HG03108 (cell line): Measurements from ENCODE around the gene TECR.
"Not testable (repeated sequence)": the region's sequence is repeated elsewhere in the genome, so short reads cannot be mapped to it uniquely, and the experiment has no call there.

Experiments used
- ATAC-seq: cut with Tn5 transposase; IDR thresholded peaks from one replicate; pipeline ENCODE4 v1.9.1; 2021; ENCODE audit warnings: moderate library complexity; ENCODE audit not compliant: unreplicated experiment

Gene TECR

DNA sequence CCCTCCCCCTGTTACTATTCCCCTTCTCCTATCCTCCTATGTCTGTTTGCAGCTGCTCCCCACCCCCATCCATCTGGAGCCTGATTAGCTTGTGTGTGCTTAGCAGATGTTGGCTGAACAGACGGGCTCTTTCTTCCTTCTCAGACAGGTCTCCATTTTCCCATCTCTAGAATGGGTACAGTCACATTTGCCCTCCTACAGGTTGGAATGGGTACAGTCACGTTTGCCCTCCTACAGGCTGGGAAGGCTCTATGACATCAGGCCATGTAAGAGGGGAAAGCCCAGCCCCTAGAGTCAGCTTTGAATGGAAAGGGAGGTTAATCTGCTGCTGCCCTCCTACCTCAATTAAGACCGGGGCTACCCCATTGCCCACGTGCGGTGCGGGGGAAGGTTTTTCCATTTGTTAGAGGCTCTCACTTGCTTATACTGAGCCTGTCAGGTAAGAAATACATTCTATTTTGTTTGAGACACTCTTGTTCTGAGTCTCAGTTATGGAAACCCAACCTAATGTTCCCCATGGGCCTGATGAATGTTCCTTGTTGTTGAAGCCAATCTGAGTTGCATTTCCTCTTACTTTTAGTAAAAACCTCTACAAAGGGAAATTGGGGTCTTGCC, 51.3 kb downstream of the TECR start:
- ATAC-seq = no peak

- ATAC-seq = no peak
Measured at GRCh38 chr19:14582894-14583340, 53.5 kb downstream of the TECR start, which contains the start of gene CLEC17A. Gene CLEC17A, plus strand, starts transcription at chr19:14583084. Its CDS starts 77 bp downstream, at chr19:14583161.

DNA sequence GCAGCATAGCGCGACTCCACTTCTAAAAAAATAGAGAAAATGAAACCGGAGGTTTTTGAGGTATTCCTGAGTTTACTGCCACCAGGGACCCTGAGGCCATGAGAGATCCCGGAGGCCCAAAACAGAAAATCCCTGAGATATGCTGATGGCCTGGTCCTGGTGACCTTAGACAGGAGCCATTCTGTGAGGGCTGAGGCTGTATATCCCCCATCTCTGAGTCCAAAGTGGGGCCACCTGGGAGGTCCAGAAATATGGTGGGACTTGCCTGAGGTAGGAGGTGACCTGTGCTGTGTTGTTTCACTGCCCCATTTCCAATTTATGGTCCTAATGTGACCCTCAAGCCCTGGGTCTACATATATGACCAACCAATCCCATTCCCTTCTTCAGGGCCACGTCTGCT, 55.0 kb downstream of the TECR start:
- ATAC-seq = not testable (repeated sequence)

DNA sequence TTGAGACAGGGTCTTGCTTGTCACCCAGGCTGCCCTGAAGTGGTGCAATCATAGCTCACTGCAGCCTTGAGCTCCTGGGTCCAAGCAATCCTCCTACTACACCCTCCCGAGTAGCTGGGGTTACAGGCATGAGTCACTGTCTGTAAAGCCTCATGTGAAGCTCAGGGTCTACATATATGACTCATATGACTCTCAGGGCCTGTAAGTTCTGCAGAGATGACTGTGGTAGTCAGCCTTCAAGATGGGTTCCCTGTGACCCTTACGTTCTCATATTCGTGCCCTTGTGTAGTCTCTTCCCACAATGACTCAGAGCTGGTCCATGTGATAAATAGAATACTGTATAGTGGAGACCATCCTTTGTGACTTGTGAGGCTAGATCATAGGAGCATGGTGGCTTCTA, 55.8 kb downstream of the TECR start:
- ATAC-seq = peak; percentile 50

DNA sequence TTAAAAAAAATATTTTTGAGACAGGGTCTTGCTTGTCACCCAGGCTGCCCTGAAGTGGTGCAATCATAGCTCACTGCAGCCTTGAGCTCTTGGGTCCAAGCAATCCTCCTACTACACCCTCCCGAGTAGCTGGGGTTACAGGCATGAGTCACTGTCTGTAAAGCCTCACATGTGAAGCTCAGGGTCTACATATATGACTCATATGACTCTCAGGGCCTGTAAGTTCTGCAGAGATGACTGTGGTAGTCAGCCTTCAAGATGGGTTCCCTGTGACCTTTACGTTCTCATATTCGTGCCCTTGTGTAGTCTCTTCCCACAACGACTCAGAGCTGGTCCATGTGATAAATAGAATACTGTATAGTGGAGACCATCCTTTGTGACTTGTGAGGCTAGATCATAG, 60.0 kb downstream of the TECR start:
- not testable (repeated sequence) for ATAC-seq

DNA sequence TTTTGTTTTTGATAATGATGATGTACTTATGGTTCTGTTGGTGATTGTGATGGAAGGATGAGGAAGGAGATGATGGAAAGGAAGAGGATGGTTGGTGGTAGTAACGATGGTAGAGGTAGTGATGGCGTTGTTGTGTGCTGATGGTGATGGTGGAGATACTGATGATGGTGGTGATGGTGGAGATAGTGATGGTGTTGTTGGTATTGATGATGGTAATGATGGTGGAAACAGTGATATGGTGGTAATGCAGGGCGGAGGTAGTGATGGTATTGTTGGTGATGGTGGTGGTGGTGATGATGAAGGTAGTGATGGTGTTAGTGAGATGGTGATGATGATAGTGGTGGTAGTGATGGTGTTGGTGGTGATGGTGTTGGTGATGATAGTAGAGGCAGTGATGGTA, 66.2 kb downstream of the TECR start:
- ATAC-seq = no peak

DNA sequence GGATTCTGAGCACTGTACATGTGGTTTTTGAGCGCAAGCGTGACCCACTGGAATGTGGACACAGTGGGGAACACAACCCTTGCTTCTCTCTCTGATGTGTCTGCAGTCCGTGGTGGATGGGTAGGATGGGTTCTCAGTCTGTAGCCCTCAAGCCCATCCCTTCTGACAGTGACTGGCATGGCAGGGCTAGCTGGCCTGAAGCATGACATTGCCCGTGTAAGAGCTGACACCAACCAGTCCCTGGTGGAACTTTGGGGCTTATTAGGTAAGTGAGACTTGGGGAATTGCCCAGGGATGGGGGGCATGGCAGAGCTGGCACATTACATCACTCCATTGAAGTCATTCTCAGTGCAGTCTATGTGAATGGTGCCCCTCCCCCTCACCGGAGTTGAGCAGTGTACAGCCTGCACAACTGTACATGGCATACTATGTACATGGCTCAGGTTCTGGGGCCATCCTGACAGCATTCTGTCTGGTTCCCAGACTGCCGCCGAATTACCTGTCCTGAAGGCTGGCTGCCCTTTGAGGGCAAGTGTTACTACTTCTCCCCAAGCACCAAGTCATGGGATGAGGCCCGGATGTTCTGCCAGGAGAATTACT, 70.3 kb downstream of the TECR start:
- ATAC-seq = no peak

DNA sequence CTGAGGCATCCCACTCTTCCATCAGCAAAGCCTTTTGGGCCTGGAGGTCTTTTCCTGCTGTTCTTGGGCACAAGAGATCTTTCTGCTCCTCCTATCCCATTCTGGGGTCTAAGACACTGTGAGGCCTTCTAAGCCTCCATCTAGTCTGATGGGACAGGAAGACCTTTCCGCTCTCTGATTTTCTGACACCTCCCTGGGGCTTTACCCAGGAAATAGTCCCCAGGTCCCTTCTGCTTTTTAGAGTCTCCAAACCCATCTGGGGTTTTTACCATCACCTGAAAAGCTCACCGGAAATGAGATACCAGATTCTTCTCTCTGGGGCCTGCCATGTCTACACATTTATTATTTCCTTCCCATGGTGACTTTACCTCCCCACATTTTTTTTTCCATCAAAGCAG, 74.6 kb downstream of the TECR start:
- peak; percentile 87 for ATAC-seq

DNA sequence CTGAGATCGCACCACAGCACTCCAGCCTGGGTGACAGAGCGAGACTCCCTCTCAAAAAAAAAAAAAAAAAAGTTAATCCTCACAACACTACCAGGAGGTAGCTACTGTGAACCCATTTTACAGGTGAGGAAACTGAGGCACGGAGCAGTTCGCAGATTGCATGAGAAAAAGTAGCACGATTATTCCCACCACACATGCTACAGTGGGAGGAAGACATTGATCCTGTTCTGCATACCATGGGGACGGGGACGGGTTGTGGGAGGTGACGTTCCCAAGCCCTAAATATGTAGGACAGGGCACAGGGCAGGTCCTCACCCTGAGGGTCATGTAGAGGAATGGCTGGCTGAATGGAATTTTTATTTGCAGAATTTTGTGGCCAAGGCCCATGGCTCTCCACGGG, 77.2 kb downstream of the TECR start:
- ATAC-seq = no peak

DNA sequence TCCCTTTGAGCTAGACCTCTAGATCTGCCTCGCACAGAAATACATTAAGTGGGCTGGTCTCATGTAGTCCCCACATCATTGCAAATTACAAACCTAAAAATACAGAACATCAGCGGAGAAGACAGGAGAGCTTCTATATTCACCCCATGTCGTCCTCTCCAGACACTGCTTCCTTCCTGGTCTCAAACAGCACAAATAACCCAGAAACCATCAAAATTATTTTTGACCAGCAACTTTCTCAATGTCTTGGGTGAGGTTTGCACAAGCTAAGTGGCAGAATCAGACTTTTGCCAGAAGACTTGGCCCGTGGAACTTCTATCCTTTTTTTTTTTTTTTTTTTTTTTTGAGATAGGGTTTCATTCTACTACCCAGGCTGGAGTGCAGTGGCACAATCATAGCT, 81.7 kb downstream of the TECR start:
- no peak for ATAC-seq

DNA sequence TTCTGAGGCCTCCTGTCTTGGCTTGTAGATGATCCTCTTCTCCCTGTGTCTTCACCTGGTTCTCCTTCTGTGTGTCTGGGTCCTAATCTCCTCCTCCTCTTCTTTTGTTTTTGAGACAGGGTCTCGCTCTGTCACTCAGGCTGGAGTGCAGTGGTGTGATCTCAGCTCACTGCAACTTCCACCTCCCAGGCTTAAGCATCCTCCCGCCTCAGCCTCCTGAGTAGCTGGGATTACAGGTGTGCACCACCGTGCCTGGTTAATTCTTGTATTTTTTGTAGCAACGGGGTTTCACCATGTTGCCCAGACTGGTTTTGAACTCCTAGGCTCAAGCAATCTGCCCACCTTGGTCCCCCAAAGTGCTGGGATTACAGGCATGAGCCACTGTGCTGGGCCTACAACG, 82.8 kb downstream of the TECR start:
- ATAC-seq = not testable (repeated sequence)

DNA sequence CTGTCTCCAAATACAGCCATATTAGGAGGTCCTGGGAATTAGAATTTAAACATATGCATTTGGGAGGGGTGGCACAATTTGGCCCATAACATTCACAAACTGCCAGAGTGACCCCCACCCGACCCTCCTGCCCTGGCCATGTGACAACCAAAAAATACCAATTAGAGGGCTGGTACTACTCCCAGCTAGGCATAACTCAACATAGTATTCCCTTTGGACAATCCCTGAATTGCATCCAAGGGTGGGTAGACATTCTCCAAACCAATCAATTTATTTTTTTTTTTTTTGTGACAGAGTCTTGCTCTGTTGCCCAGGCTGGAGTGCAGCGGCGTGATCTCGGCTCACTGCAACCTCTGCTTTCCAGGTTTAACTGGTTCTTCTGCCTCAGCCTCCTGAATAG, 83.3 kb downstream of the TECR start:
- ATAC-seq = no peak

DNA sequence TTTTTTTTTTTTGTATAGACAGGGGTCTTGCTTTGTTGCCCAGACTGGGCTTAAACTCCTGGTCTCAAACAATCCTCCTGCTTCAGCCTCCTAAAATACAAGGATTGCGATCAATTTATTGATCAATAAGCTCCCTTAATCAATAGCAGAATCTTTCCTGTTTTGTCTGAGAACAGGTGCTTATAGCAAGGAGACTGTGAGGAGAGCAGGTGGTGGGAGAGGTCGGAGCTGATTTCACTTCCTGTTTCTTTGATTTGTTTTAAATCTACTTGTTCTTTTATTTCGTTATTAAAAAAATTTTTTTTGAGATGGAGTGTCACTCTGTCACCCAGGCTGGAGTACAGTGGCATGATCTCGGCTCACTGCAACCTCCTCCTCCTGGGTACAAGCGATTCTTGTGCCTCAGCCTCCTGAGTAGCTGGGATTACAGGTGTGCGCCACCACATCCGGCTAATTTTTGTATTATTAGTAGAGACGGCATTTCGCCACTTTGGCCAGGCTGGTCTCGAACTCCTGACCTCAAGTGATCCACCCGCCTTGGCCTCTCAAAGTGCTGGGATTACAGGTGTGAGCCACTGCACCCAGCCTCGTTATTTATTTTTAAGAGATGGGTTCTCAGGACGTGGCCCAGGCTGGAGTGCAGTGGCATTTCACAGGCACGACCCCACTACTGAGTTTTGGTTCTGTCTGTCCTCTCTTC, 84.2 kb downstream of the TECR start:
- ATAC-seq = not testable (repeated sequence)

DNA sequence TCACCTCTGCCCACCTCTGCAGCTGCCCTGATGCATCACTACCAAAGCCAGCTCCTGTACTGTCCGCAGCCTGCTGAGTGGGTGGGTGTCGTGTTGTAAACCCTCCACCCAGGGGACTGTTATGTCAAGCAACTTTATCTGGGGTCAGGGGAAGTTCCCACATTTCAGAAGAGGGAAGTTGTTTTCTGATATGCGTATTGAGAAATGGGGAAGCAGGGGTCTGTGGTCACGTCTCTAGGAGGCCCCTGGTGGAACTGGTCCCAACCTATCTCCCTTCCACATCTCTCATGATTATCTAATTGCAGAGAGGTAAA, 84.7 kb downstream of the TECR start:
- no peak for ATAC-seq
